HG02852 (cell line): ENCODE results near the gene BTBD2.
"Not testable (repeated sequence)": the region's sequence is repeated elsewhere in the genome, so short reads cannot be mapped to it uniquely, and the experiment has no call there.

Source experiments
- ATAC-seq: cut with Tn5 transposase; IDR thresholded peaks from one replicate; pipeline ENCODE4 v1.9.1; 2021; ENCODE audit warnings: mild to moderate bottlenecking, moderate library complexity; ENCODE audit not compliant: unreplicated experiment

The BTBD2 gene

DNA sequence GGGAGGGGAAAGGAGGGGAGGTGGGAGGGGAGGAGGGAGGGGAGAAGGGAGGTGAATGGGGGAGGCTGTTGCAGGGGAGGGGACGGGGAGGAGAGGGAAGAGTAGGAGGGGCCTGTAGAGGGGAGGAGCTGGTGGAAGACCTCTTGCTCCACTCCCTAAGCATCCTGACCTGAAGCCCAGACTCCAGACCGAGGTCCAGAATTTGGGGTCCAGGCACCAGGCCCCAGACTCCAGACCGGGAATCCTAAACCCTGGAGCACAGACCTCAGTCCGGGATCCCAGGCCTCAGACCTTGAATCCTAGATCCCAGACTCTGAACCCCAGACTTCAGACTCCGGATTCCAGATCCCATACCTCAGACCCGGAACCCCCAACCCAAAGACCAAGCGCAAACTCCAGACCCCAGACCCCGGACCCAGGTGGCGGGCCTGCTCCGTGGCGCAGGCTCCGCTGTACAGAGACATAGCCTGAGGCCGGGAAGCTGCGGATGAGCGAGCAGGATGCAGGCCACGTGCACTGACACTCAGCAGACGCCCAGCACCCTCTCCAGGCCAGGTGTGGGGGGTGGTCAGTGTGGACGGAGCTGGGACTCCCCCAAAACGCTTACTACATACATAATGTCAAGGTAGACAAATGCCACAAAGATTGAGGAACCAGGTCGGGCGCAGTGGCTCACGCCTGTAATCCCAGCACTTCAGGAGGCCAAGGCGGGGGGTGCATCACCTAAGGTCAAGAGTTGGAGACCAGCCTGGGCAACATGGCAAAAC, 710 bp upstream of the BTBD2 start:
- ATAC-seq, result no peak

GRCh38 chr19:2014731-2015607, 545 bp downstream of the BTBD2 start:
- ATAC-seq, result no peak

GRCh38 chr19:2014131-2014571, 1.4 kb downstream of the BTBD2 start:
- ATAC-seq, result no peak

DNA sequence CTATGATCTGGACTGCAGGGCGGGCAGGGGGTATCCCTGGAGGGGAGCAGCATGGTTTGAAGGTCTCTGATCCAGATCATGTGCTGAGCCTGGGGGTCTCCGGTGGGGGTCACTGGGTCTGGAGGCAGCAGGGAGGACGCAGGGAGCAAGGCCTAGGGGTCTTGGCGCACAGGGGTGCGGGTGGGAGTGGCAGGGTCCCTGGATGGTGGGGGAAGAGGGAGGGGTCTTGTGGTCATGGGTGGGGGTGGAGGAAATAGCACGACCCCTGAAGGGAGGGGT, 1.9 kb downstream of the BTBD2 start:
- ATAC-seq, result no peak

DNA sequence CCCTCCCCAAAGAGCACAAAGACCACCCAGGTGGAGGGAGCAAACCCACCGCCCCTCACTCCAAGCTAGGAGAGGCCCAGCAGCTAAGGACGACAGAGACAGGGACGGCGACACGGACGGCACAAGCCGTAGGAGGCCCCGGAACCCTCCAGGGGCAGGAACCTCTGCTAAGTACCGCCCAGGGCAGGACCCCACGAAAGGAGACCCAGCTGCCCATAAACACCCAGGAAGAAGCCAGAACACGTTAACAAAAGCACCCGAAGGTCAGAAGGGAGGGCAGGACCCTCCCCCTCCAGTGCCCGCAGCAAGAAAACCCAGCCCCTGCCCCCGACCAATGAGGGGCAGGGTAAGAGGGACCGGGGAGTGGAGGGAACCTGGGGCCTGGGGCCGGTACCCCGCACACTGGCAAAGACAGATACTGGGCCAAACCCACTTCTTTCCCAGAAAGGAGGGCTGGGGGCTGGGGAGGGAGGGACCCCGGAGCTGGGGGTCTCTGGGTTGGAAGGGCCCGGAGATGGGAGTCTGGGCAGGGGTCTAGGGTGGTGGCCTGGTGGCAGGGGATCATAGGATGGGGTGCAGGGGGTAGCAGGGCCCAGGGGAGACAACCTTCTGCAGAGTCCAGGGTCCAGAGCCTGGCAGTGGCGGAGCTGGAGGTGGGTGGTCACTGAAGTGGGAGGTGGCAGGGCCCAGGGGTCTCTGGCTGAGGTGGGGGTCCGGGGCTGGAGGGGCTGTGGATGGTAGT, 2.4 kb downstream of the BTBD2 start:
- ATAC-seq, result no peak

DNA sequence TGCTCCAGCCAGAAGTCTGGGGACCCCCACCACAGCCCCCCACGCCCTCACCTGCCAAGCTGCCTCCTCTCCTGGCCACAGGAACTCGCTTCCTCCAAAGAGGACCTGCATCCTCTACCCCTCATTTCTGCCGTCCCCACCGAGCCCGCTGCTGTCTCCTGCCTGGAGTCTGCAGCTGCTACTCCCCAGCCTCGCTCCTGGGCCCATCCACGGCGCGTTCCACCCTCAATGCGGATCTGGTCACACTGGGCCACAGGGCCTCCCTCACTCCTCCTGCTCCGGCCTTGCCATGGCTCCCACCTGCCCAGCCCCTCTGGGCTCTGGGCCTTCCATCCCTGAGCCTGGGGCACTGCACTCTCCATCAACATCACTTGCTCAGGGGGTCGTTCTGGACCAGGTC, 4.3 kb downstream of the BTBD2 start:
- no peak for ATAC-seq

DNA sequence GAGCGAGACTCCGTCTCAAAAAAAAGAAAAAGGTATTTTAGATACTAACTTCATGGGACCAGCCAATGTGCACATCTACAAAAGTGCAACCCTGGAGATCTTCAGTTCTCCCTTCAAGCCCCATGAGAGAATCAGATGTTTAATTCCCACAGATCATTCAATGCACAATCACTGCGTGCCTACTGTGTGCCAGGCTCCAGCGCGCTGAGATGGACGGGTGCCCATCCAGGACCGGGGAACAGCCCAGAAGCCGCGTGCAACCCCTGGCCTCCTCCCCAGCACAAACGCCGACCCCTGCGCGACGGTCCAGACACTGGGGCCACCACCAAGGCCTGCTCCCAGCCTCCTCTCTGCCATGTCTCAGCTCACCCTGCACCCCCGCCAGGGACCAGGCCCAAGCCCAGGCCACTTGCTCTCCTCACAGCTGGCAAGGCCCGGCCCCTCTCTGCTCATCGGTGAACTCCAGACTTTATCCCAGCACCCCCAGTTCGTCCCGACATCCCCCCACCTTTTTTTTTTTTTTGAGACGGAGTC, 5.3 kb downstream of the BTBD2 start:
- ATAC-seq, result no peak

- no peak for ATAC-seq
Observed at GRCh38 chr19:2003874-2004273, 11.6 kb downstream of the BTBD2 start.

GRCh38 chr19:1999856-2000515, 15.5 kb downstream of the BTBD2 start:
- no peak for ATAC-seq

- ATAC-seq, result no peak
Observed at GRCh38 chr19:1998712-1999708, 16.5 kb downstream of the BTBD2 start.

- no peak for ATAC-seq
Observed at GRCh38 chr19:1997353-1998233, 17.9 kb downstream of the BTBD2 start.

DNA sequence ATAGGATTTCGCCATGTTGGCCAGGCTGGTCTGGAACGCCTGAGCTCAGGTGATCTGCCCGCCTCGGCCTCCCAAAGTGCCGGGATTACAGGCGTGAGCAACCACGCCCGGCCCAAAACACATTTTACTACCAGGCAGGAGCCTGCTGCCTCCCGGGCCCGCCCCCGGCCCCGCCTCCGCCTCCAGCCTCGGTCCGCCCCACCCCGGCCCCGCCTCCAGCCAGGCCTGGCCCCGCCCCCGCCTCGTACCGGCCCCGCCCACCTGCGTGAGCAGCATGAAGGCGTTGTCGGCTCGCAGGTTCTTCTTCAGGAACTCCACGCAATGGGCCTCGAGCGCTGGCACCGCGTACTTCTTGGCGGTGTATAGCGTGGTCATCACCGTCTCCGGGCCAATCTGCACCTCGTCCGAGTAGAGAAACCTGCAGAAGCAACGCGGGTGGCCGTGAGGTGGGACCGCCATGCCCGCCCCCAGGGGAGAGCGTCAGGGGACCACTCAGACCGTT, 22.7 kb downstream of the BTBD2 start:
- ATAC-seq, result no peak

DNA sequence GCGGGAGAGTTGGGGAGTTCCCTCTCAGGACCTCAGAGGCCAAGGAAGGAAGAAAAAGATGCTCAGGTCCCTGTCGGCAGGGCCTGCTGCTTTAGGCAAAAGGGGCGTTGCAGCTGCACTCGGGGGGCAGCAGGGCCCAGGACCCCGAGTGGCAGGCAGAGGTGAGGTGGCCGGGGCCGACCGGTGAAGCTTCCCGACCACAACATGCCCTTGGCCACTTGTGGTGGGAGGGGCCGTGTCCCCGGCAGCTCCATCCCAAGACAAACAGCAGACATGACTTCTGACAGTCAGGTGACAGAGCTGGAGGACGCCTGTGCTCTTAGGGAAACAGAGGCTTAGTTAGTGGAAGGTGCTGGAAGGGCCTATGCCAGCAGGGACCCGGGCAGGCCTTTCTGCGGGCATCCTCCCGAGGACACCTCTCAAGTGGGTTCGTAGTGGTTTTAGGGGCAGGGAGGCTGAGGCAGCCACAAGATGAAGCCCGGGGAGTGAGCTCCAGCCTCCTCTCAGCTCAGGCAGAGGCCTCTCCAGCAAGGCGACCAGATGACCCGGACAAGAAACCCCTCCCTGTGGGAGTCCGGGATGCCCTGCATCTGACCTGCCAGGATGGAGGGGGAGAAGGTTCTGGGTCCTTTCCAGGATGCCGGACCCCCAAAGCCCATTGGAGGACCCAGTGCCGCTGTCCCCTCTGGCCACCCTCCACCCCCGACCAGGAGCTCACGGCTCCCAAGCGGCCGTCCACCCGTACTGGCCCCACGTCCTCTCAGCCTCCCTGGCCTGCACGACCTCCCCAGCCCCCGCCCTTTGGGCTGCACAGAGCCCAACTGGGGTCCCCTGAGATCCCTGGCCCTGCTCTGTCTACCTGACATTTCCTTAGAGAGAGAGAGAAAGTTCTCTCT, 24.2 kb downstream of the BTBD2 start:
- no peak for ATAC-seq

DNA sequence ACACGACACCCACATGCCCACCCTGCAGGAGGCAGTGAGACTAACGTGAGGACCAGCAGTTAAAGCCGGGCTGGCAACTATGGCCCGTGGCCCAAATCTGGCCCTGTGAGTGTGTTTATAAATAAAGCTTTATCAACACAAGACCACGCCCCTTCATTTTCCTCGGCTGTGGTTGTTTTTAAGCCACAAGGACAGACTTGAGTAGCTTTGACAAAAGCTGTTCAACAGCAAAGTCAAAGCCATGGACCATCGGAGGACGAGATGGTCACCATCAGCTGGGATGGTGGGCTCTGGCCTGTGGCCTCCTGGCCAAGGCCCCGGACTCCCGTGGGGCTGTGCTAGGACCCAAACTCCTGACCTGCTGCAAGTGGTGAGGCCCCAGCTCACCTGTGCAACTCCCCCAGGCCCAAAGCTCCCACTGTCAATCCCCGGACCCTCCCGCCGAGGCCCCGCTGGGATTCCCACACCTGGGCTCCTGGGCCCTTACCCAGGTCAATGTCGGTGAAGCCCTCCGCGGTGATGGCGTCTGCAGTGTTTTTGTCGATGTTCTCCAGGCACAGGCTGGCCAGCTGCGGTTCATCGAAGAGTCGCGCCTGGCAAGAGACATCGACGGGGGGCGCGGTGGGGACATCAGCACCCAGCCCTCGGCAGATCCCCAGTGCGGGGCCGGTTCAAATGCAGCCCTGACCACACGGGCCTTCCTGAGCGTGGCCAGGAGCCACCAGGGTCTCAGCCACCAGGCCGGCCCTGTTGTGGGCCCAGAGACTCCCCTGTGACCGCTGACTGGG, 25.1 kb downstream of the BTBD2 start:
- no peak for ATAC-seq

DNA sequence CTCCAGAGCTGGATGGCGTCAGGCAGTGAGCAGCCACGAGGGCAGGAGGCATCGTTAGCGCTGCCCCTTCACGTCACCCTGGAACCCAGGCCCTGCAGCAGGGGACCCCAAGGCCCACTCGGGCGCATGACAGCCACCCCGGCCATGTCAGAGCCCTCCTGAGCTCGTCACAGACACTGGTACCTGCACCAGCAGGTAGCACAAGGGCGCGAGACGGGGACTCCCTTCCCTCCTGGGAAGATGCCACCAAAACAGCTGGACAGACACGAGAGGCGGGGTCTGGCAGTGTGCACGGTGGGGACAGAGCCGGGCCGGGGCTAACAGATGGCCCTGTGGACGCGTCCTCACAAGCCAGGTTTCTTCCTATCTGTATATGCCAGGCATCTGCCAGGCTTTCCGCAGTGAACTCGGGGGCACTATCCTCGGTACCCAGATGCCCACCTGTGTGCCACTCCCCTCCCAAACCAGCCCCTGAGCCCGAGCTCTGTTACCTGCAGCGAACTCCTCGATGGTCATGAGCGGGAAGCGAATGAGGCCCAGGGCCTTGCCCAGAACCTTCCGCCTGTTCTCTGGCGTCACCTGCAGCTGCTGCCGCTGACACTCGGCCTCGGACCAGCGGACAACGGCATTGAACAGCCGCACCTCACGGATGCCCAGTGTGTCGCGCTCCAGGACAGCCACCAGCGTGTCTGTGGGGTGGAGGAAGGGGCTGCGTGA, 25.8 kb downstream of the BTBD2 start:
- no peak for ATAC-seq

GRCh38 chr19:1988464-1988863, 27.1 kb downstream of the BTBD2 start:
- not testable (repeated sequence) for ATAC-seq
